GM03348 (cell line): ENCODE results near the gene AKR1C1.
"Not testable (repeated sequence)": the region's sequence is repeated elsewhere in the genome, so short reads cannot be mapped to it uniquely, and the experiment has no call there.

Experiments used
- DNase-seq: peaks from one replicate; pipeline ENCODE4 v3.0.0; 2012; ENCODE audit warnings: low spot score

Gene AKR1C1

GRCh38 chr10:4962876-4963814 is at the start of gene AKR1C1:
TSS of gene AKR1C1 (plus strand) at chr10:4963415. CDS start at chr10:4963445, 30 bp downstream.
- not testable (repeated sequence) for DNase-seq

- DNase-seq, result no peak
Measured at GRCh38 chr10:4914213-4914850, 48.9 kb upstream of the AKR1C1 start.

GRCh38 chr10:4916086-4916716 is 47.0 kb upstream of the AKR1C1 start:
- DNase-seq, result no peak

- no peak for DNase-seq
Measured at GRCh38 chr10:4918236-4918635, 45.0 kb upstream of the AKR1C1 start.

GRCh38 chr10:4924482-4924881 is 38.7 kb upstream of the AKR1C1 start:
- DNase-seq, result not testable (repeated sequence)

GRCh38 chr10:4926400-4926799 is 36.8 kb upstream of the AKR1C1 start:
- no peak for DNase-seq

- DNase-seq, result no peak
Measured at GRCh38 chr10:4931587-4931986, 31.6 kb upstream of the AKR1C1 start.

GRCh38 chr10:4934391-4934987 is 28.7 kb upstream of the AKR1C1 start:
- no peak for DNase-seq

- no peak for DNase-seq
Measured at GRCh38 chr10:4937346-4937745, 25.9 kb upstream of the AKR1C1 start.

GRCh38 chr10:4939224-4940072 is 23.8 kb upstream of the AKR1C1 start:
- DNase-seq, result peak; percentile 19

GRCh38 chr10:4940073-4940428 is 23.2 kb upstream of the AKR1C1 start:
- not testable (repeated sequence) for DNase-seq

GRCh38 chr10:4940909-4941308 is 22.3 kb upstream of the AKR1C1 start:
- DNase-seq, result not testable (repeated sequence)

GRCh38 chr10:4941540-4942330 is 21.5 kb upstream of the AKR1C1 start:
- DNase-seq, result no peak

- peak; percentile 44 for DNase-seq
Measured at GRCh38 chr10:4942931-4943330, 20.3 kb upstream of the AKR1C1 start.

- DNase-seq, result not testable (repeated sequence)
Measured at GRCh38 chr10:4943416-4943815, 19.8 kb upstream of the AKR1C1 start.

GRCh38 chr10:4943821-4944220 is 19.4 kb upstream of the AKR1C1 start:
- DNase-seq, result no peak

GRCh38 chr10:4944841-4945240 is 18.4 kb upstream of the AKR1C1 start:
- DNase-seq, result no peak

GRCh38 chr10:4945766-4946717 is 17.2 kb upstream of the AKR1C1 start:
- no peak for DNase-seq

- DNase-seq, result peak; percentile 21
Measured at GRCh38 chr10:4947039-4947634, 16.1 kb upstream of the AKR1C1 start.
